GM12891 (cell line): Measurements from ENCODE around the gene H19.

ENCODE experiments used
- POLR2A ChIP-seq: IDR thresholded peaks from 2 replicates; pipeline ENCODE4 v1.6.1; 2011; ENCODE audit warnings: low read depth, low read length, control low read depth
- POLR2AphosphoS5 ChIP-seq: IDR thresholded peaks from 2 replicates; pipeline ENCODE4 v1.6.1; 2011; ENCODE audit warnings: low read depth, low read length, control low read depth

GRCh38 chr11:1963864-1964263 is 33.8 kb downstream of the H19 start:
- TF ChIP-seq POLR2A, result no peak
- TF ChIP-seq POLR2AphosphoS5, result no peak
